ENCODE measurements around the gene HOXB7.

DNA sequence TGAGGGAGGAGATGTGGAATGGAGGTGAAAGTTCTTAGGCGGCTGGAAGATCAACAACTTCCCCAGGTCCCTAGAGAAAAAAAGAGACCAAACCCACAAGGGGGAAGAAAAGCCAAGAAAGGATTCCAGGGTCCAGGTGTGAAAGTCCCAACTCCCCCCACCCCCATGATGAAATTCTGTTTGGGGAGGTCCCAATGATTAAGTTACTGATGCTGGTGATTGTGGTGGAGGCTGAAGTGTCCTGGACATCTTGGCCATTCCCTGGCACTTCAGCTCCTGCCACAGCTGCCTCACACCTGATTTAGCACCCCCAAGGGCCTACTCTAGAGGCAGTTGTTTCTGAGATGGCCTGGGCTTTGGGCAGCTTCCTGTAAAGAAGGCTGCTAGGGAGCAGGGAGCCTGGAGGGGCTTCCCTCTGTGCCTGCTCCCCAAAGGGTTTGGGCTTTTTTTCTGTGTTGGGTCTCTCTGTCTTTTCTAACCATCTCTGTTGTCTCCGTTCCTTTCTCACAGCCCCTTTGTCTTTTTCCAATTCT, 45.7 kb downstream of the HOXB7 start:
- TF ChIP-seq EZH2 (IDR thresholded peaks at IDR 0.05; ENCODE audit: low read depth), result no peak
- TF ChIP-seq, protein P1, sequence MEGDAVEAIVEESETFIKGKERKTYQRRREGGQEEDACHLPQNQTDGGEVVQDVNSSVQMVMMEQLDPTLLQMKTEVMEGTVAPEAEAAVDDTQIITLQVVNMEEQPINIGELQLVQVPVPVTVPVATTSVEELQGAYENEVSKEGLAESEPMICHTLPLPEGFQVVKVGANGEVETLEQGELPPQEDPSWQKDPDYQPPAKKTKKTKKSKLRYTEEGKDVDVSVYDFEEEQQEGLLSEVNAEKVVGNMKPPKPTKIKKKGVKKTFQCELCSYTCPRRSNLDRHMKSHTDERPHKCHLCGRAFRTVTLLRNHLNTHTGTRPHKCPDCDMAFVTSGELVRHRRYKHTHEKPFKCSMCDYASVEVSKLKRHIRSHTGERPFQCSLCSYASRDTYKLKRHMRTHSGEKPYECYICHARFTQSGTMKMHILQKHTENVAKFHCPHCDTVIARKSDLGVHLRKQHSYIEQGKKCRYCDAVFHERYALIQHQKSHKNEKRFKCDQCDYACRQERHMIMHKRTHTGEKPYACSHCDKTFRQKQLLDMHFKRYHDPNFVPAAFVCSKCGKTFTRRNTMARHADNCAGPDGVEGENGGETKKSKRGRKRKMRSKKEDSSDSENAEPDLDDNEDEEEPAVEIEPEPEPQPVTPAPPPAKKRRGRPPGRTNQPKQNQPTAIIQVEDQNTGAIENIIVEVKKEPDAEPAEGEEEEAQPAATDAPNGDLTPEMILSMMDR (conservative IDR thresholded peaks at IDR 0.05), result no peak
